Testis (tissue), 3 donors: ENCODE results near the gene GOLGA7B. TPM values are rescaled to one million over a fixed set of nuclear protein-coding genes. Genes with fewer than 3 reads are reported as not detected.

ENCODE experiments used
- DNase-seq: peaks from one replicate; pipeline ENCODE4 v3.0.0-alpha.2; 2019
- H3K27ac ChIP-seq, 2 donors: fragments of 200-600 bp; sonication (generic); one replicate each; pipeline ENCODE4 v1.5.1; 2019
- H3K27me3 ChIP-seq: fragments of 200-600 bp; sonication (generic); one replicate; pipeline ENCODE4 v1.5.1; 2019
- H3K36me3 ChIP-seq: fragments of 200-600 bp; sonication (generic); one replicate; pipeline ENCODE4 v1.5.1; 2017; ENCODE audit warnings: low read depth; ENCODE audit errors: missing control alignments
- H3K4me1 ChIP-seq: fragments of 200-600 bp; sonication (generic); one replicate; pipeline ENCODE4 v1.5.1; 2019
- H3K4me3 ChIP-seq, 2 donors: fragments of 200-600 bp; sonication (generic); one replicate each; pipeline ENCODE4 v1.5.1; 2017 to 2019
- H3K9me3 ChIP-seq: fragments of 200-600 bp; sonication (generic); one replicate; pipeline ENCODE4 v1.5.1; 2017
- CTCF ChIP-seq, 3 experiments: fragments of 450-650 bp in 2 of 3; fragments of 200-600 bp in 1 of 3; sonication (generic) in 1 of 3; IDR thresholded peaks; one replicate each; pipeline ENCODE4 v1.5.1; 2016 to 2019; ENCODE audit warnings: antibody characterized with exemption in 3 of 3, mild to moderate bottlenecking in 2 of 3, moderate library complexity in 1 of 3
- POLR2A ChIP-seq: fragments of 450-650 bp; IDR thresholded peaks from one replicate; pipeline ENCODE4 v1.6.1; 2017; ENCODE audit warnings: antibody characterized with exemption, mild to moderate bottlenecking, moderate library complexity
- WGBS, 2 donors: methylation state at CpG; one replicate each; pipeline ENCODE4 v1.1.5; 2018; 5-methylcytosine and 5-hydroxymethylcytosine counted together
- intact Hi-C: fragments of 100-400 bp; cut with DNase I; formaldehyde crosslinking; loops from one replicate; pipeline ENCODE4 v1.15.1; 2023; ENCODE audit warnings: low total_unique reads
- polyA plus RNA-seq: library from polyadenylated mRNA; stranded (reverse); fragments of 350-450 nt; fragmentation: Illumina TruSeq; extraction: RNeasy Lipid Tissue Mini Kit (QIAGEN cat#74804); gene quantifications from one replicate; pipeline ENCODE4 v1.2.3, GENCODE V29; 2014; ENCODE audit warnings: low read depth, low replicate concordance; ENCODE audit not compliant: insufficient read depth
- total RNA-seq, 2 donors: library from RNA; depleted of rRNA; stranded (reverse); fragments of >200 nt; gene quantifications; one replicate each; pipeline ENCODE4 v1.2.3, GENCODE V29; 2016

Gene GOLGA7B
- total and polyA plus RNA-seq, 3 donors from 2014 or later = 1.1 to 1.3 (median 1.1) TPM

- TF ChIP-seq POLR2A (no peak), CTCF (IDR thresholded peaks at IDR 0.05) (no peak)
- H3K27me3 ChIP-seq = no peaks in the 10 kb centered on the region
- DNase-seq = no peak
Measured at GRCh38 chr10:97903128-97904017, 53.7 kb downstream of the GOLGA7B start.

GRCh38 chr10:97904018-97904381, 54.4 kb downstream of the GOLGA7B start:
- no peaks in the 10 kb centered on the region for H3K4me1 ChIP-seq
- H3K9me3 ChIP-seq = no peaks in the 10 kb centered on the region
- no peaks in the 10 kb centered on the region for H3K27me3 ChIP-seq
- TF ChIP-seq POLR2A = no peak
- no peak for TF ChIP-seq CTCF (IDR thresholded peaks at IDR 0.05)
- H3K36me3 ChIP-seq = no peaks in the 10 kb centered on the region
- no peak for DNase-seq
- intact Hi-C loops = no loop called here
- 57 to 86% methylated on average over 5 of the region's 5 CpGs for WGBS, 2 donors
- H3K27ac ChIP-seq = no peak overlapping the region
- H3K4me3 ChIP-seq = no peak overlapping the region

More at GRCh38 chr10:97903128-97904017, 53.7 kb downstream of the GOLGA7B start:
- no peak overlapping the region for H3K27ac ChIP-seq
- H3K4me3 ChIP-seq = no peak overlapping the region
- 58 to 62% methylated on average over 9 of the region's 9 CpGs for WGBS, 2 donors
- intact Hi-C loops = no loop called here
- no peaks in the 10 kb centered on the region for H3K9me3 ChIP-seq
- no peaks in the 10 kb centered on the region for H3K4me1 ChIP-seq
- H3K36me3 ChIP-seq = no peaks in the 10 kb centered on the region

GRCh38 chr10:97904576-97904975, 54.9 kb downstream of the GOLGA7B start:
- 80 to 90% methylated on average over 1 to 11 of the region's 11 CpGs for WGBS, 2 donors
- no peak for DNase-seq
- no peak for TF ChIP-seq CTCF (IDR thresholded peaks at IDR 0.05)
- TF ChIP-seq POLR2A = no peak

GRCh38 chr10:97905276-97905675, 55.6 kb downstream of the GOLGA7B start:
- Histone ChIP-seq H3K4me3 (no peak overlapping the region), H3K36me3 (no peaks in the 10 kb centered on the region), H3K4me1 (no peaks in the 10 kb centered on the region), H3K9me3 (no peaks in the 10 kb centered on the region), H3K27me3 (no peaks in the 10 kb centered on the region), H3K27ac (no peak overlapping the region)
- no peak for DNase-seq
- TF ChIP-seq POLR2A (no peak), CTCF (IDR thresholded peaks at IDR 0.05) (no peak)
- intact Hi-C loops = no loop called here
- 89 to 92% methylated on average over 8 of the region's 8 CpGs for WGBS, 2 donors

More at GRCh38 chr10:97904576-97904975, 54.9 kb downstream of the GOLGA7B start:
- intact Hi-C loops = no loop called here
- Histone ChIP-seq H3K4me1 (no peaks in the 10 kb centered on the region), H3K4me3 (no peak overlapping the region), H3K9me3 (no peaks in the 10 kb centered on the region), H3K27me3 (no peaks in the 10 kb centered on the region), H3K27ac (no peak overlapping the region), H3K36me3 (no peaks in the 10 kb centered on the region)

GRCh38 chr10:97907211-97907610, 57.6 kb downstream of the GOLGA7B start:
- TF ChIP-seq CTCF (IDR thresholded peaks at IDR 0.05) (no peak), POLR2A (no peak)
- H3K36me3 ChIP-seq = no peaks in the 10 kb centered on the region
- H3K4me1 ChIP-seq = no peaks in the 10 kb centered on the region
- WGBS, 2 donors = 90 to 93% methylated on average over 5 of the region's 6 CpGs
- no peak overlapping the region for H3K4me3 ChIP-seq
- DNase-seq = no peak
- H3K9me3 ChIP-seq = no peaks in the 10 kb centered on the region
- no peak overlapping the region for H3K27ac ChIP-seq
- intact Hi-C loops = no loop called here
- no peaks in the 10 kb centered on the region for H3K27me3 ChIP-seq
